TTC549 (cell line): ENCODE measurements around the gene APBA3.
"Not testable (repeated sequence)": the region's sequence is repeated elsewhere in the genome, so short reads cannot be mapped to it uniquely, and the experiment has no call there.

ENCODE experiments used
- FAIRE-seq: peaks from 2 replicates; lab custom pipeline; 2012; peaks lifted over from hg19 to GRCh38; lab: Jason Lieb, UNC

APBA3 gene

DNA sequence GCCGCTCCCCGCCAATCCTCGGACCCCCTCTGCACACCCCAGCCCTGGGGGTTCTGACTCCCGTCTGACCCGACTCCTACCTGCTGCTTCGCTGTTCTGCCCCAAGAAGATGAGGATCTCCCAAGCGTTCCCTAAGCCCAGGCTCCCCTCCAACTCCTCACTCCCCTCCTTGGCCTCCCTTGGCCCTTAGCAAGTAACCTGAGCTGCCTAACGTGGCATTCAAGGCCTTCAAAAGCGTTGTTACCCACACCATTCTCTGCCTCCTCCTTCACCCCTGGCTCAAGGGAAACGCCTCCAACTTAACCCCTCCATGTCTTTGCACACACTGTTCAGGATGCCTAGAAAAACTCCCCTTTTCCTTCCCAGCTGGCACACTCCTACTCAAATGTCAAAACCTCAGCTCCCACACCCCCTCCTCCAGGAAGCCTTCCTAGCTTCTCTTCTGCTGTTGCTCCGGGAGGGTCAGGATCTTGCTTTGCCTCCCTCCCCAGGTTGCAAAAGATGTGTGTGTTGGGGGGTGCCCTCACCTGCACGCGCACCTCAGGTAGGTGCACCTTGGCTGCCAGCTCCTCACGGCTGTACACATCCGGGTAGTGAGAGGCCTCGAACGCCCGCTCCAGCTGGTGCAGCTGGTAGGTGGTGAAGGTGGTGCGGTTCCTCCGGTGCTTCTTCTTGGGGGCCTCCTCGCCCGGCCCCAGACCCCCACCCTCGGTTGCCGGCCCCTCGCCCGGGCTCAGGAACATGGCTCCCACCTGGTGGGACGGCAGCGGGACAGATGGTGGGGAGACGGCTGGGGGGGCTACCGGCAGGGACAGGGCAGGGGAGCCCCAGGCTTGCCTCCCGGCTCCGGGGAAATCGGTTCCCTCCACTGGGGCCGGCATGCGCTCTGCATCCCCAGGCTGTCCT lies 9.8 kb upstream of the APBA3 start:
- no peak for FAIRE-seq

DNA sequence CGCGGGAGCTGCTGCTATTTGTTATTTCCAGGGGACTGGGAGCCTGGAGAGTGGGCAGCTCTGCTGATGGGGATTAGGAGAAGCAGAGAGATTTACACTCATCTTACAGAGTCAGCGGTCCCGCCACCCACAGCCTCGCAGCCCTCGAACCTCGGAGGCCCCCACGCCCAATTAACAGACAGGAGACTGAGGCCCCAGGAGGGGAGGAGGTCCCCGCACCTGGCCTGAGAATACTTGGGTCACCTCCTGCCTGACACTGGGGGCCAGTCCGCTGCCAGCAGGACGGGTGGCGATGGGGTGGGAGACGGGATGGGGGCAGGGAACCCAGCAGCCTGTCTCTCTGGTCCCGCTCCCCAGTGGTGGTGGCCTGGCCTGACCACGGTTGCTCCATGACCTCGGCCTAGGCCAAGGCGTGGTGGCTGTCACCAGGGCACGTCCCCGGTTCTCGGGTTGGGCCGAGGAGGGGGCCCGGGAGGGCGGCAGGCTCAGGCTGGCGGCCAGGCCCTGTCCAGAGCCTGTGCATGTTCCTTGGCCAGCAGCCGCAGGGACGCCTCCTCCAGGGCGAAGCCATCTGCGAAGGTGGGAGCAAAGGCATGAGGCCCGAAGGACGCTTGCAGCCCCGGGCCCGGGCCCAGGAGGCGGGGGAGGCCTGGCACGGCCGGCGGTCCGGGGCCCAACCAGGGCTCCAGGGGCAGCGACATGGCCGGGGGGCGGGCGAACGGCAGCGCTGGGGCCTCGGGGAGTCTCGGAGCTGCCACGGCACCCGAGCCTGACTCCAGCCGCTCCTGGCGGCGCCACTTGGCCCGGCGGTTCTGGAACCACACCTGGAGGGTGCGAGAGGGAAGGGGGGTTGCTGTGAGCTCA lies 8.9 kb upstream of the APBA3 start:
- FAIRE-seq = no peak

DNA sequence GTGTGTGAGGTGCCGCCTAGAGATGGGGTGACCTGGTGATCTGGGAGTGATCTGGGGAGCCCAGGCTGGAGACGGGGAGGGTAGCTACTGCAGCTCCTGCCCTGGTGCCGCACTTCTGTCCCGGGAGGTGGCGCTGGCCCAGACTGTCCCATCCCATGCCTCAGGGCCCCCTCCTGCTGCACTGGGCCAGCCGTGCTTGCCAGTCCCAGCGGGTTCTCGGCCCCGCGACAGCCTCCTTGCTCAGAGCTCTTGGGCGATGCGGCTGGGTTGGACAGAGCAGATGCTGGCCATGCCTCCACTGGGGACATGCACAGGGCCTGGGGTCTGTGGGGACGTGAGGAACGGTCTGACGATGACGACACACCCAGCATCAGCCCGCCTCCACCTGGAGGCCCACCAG lies 8.0 kb upstream of the APBA3 start:
- FAIRE-seq = no peak

DNA sequence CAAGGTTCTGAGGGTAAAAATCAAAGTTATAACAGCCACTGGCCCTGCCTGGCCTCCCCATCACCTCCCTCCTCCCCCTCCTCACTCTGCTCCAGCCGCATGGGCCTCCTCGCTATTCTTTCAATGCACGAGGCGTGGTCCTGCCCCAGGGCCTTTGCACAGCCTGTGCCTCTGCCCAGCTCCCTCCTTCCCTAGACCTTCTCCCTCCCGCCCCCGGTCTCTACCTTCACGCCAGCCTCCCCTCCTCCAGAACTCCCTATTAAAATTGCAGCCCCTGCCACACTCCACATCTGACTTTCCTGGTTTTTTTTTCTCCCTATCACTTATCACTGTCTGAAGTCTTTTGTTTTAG lies 7.2 kb upstream of the APBA3 start:
- no peak for FAIRE-seq

DNA sequence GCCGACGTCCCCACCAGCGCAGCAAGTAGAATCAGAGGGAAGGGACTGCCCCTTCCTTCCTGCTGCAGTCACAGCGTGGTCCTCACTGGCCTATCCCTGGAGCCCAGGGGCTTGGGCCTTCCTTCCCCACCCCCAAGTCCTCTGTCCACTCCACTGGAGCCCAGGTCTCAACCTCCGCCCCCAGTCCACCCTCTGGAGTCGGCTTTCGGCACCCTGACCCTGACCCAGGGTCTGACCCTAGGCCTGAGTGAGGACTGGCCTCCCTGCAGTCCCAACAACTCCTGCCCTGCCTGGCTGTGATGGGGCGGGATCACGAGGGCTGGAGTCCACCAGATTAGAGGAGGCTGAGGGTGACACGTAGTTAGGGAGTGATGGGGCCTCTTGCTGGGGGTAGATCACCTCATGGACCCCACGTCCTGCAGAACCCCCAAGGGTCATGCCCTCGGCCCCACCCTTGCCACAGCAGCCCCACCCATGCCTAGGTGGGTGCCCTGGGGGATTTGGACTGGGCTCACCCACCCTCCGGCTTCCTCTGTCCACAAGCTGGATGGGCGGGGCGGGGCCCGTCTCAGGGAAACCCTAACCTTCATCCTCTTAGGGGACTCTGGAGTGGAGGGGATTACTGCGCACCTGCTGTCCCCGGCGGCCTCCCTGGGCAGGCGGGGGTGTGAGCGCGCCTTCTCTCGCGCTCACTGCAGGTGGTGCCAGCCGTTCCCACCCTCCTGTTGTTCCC lies 6.7 kb upstream of the APBA3 start:
- FAIRE-seq = no peak

DNA sequence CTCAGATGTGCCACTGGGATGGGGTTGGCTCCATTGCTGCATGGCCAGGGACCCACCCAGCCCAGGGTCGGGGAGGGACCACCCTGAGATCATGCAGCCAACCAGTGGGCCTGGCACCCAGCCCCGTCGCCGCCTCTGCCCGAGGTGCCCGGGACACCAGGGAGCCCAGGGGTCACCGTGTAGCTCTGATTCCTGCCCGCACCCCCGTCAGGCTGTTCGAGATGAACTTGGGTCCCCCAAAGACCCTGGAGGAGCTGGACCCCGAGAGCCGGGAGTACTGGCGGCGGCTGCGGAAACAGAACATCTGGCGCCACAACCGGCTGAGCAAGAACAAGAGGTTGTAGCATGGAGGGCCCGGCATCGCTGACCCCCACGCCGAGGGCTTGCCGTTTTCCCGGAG lies 5.6 kb upstream of the APBA3 start:
- FAIRE-seq = no peak

DNA sequence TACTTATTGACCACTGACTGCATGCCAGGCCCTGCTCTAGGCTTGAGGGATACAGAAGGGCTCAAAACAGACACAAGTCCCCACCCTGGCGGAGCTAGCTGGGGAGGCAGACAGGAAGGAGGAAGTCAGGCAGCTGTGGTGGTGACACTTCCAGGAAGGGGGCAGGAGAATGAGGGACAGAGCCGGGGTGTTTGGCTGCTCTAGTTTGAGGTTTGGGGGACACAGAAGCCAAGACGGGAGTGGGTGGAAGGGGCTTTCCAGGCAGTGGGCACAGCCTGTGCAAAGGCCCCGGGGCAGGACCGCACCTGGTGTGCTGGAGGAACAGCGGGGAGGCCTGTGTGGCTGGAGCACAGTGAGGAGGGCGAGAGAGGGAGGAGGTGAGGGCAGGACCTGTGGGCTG lies 5.0 kb upstream of the APBA3 start:
- FAIRE-seq = no peak

DNA sequence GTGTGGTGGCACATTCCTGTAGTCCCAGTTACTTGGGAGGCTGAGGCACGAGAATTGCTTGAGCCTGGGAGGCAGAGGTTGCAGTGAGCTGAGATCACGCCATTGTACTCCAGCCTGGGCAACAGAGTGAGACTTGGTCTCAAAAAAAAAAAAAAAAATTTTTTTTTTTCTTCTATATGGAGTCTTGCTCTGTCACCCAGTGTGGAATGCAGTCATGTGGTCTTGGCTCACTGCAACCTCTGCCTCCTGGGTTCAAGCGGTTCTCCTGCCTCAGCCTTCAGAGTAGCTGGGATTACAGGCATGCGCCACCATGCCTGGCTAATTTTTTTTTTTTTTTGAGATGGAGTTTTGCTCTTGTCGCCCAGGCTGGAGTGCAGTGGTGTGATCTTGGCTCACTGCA lies 4.3 kb upstream of the APBA3 start:
- FAIRE-seq = not testable (repeated sequence)

DNA sequence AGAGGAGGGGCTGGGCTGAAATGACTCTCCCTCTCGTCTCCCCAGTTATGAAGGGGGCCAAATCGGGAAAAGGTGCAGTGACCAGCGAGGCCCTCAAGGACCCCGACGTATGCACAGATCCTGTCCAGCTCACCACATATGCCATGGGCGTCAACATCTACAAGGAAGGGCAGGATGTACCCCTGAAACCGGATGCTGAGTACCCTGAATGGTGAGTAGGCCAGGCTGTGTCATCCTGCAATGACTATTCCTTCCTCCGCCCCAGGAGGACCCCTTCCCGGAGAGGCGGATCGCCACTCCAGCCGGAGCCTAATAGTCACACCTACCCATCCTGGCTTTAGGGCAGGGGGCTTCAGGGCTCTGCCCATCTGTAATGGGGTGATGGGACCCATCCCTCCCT lies 3.6 kb upstream of the APBA3 start:
- no peak for FAIRE-seq

DNA sequence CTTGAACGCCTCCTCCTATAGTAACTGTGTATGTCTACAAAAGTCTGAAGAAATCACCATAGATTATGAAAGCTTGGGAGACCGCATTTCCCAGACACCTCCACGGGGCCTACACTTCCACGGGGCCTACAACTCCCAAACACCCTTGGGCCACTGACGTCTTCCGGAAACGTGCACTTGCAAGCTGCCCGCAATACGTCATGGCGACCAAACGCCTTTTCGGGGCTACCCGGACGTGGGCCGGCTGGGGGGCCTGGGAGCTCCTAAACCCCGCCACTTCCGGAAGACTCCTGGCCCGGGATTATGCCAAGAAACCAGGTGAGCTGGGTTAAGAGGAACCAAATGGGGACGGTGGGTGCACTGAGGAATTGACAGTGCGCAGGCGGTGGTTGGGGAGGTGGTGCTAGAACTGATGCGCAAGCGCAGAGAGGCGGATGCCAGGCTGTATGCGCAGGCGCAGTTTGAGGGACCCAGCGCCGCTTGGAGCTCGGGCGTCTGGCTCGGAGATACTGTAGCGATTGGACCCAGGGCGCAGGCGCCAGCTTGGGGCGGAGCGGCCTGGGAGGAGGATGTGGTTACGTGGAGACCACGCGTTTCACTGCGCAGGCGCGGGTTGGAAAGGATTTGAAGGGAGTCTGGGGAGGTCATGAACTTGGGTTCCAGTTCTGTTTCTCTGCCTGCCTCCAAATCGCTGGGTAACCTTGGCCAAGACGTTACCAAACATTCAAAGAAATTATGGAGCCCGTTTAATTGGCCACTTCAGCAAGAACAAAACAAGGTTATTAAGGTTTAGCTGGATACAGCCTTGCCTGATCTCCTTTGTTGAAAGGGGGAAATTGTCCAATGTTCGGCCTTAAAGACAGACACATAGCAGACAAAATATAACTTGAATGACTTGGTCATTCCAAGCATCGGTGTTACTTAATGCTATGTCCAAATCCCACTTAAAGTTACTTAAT lies 1.3 kb upstream of the APBA3 start, which contains the start of gene MRPL54:
MRPL54 (plus strand) TSS at position 182 of the 959 bp plus-strand sequence; CDS start at position 201, 19 bp downstream.
- FAIRE-seq = peak; percentile 80

DNA sequence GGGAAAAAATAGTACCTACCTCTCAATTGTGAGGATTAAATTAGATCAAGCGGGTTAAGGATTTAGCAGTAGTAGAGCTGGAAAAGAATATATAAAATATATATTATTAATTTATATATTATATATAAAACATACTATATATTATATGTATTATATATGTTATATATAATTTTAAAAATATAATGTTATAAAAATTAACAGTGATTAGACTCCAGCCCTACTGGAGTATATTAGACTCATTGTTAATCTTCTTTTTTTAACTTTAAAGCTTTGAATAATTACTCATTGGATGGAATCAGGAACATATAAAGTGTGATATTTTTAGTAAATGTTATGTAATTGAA lies 610 bp upstream of the APBA3 start:
- no peak for FAIRE-seq

DNA sequence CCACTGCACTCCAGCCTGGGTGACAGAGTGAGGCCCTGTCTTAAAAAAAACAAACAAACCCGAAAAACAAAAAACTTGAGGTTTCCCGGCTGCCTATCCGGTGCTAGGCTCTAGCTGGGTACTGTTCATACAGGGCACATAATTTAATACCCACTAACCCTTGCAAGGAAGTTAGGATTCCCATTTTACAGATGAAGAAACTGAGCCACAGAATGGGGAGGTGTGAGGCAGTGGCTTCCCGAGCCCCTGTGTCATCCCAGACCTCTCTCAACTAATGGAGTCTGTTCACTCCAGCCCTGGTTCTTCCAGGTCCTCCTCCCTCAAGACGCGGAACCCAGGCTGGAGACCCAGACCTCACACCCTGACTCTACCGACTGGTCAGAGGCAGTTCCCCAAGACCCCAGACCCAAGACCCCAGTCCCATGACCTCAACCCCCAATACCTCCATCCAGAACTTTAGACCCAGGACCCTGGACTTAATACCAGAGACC lies 576 bp downstream of the APBA3 start:
- FAIRE-seq = no peak

DNA sequence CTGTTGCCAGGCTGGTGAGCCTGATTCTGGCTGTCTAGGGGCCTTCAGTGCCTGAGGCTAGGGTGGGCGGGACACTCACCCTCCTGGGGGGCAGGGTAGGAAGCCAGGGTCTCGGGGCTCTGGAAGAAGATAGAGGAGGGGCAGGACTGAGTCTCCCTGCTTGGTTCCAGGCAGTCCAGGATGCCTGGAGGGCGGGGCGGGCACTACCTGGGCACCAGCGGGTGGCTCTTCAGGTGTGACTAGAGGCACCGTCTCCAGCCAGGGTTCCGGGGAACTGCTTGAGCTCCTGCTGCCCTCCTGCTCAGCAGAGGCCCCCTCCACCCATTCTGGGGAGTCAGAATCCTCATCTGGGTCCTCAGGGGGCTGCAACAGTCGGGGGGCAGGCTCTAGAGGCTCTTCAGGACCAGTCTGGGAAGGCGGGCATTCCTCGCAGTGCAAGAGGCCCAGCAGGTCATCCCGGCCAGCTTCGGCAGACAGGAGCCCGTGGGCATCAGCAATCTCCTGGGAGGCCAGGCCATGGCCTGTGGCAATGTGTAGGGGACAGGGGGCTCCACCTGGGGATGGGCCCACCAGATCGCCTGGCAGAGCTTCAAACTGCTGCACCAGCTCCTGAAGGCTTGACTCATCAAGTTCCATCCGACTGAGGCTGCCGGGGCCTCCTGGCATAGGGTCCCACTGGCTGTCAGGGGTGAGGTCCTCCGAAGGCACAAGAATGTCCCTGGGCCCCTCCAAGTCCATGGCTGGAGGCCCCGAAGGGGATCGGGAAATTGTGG lies 1.8 kb downstream of the APBA3 start:
- FAIRE-seq = no peak

DNA sequence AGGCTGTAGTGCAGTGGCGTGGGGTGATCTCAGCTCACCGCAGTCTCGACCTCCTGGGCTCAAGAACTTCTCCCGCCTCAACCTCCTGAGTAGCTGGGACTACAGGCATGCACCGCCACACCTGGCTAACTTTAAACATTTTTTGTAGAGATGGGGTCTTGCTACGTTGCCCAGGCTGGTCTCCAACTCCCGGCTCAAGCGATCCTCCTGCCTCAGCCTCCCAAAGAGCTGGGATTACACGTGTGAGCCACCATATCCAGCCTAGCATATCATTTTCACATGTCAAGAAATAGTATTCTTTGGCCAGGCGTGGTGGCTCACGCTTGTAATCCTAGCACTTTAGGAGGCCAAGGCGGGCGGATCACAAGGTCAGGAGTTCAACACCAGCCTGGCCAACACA lies 3.2 kb downstream of the APBA3 start:
- FAIRE-seq = not testable (repeated sequence)

DNA sequence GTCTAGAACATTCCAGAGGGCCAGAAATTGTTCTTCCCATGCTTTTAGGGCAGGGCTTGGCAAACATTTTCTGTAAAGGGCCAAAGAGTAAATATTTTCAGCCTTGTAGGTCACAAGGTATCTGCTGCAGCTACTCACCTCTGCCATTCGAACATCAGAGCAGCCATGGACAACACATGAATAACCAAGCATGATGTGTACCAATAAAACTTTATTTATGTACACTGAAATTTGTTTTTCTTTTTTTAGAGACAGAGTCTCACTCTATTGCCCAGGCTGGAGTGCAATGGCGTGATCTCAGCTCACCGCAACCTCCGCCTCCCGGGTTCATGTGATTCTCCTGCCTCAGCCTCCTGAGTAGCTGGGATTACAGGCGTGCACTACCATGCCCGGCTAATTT lies 3.8 kb downstream of the APBA3 start:
- FAIRE-seq = not testable (repeated sequence)

DNA sequence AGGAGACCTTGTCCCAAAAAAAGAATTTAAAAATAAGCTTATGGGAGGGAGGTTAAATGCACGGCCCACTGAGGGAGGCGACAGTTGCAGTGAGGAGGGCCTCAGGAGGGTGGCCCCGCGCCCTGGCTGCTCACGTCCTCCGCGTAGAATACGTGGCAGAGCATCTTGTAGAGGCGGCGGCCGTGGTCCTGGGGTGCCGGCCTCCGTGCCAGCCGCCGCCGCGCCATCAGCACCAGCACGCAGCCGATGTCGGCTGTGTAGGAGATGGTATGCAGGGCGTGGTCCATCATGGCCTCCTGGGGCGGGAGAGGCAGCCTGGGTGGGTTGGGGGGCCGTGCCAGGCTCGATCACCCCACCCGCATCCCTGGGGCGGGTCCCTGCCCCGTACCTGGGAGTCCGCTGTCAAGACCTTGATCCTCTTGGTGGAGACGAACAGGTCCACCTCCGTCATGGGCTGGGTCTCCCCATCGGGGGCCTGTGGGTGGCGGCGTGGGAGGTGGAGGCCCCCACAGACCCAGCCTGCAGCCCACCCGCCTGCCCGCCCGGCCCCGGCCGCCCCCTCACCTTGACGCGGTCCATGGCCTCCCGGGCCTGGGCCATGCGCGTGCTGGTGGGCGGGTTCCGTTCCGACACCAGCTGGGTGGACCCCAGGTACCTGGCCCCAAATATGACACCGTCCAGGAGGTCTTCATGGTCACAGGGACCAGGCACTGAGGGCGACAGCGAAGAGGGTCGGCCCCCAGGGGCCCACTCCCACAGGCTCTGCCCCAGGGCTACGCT lies 7.7 kb downstream of the APBA3 start:
- FAIRE-seq = no peak

DNA sequence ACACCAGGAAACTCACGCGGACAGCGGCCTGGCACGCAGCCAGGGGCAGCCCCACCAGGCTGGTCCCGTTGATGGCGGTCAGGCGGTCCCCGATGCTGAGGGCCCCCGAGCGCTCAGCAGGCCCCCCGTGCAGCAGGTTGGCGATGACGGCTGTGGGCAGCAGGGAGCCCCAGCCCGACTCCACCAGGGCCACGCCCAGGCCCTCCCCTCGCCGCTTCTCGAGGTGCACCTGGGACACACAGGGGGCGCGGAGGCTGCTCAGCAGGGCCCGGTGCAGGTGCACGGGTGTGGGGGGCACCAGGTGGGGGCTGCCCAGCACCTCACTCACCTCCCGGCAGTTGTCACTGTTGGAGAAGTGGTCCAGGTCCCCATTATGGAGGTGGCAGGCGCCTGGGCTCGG lies 9.0 kb downstream of the APBA3 start:
- no peak for FAIRE-seq

DNA sequence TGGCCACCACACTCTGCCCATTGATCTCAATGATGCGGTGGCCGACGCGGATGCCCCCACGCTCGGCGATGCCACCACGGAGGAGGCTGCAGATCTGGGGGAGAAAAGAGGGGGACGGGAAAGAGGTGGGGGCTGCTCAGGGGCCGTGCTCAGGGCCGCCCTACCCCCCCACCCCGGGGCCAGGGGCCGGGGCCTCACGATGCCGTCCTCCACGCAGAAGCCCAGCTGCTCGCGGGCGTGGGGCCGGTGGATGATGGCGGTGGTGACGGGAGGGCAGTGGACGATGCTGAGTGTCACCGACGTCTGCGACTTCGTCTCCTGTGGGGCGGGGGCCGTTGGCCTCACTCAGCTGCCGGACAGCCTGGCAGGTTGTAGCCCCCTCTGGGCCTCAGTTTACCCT lies 10.3 kb downstream of the APBA3 start:
- no peak for FAIRE-seq

DNA sequence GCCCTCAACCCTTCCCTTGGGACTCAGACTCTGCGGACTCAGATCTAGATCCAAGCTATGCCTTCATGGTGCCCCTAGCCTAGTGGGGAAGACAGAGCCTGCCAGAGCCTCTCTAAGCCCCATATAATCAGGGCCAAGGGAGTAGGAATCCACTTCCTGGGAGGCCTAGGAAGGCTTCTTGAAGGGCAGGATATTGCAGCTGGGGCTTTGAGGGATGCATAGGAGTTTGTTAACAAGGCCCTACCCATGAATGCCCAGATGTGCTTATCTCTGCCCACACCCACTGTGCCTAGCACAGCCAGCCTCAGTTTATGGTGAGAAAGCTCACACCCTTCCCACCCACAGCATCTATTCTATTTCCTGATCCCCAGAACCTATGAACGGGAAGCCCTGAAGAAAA lies 11.3 kb downstream of the APBA3 start:
- FAIRE-seq = no peak

DNA sequence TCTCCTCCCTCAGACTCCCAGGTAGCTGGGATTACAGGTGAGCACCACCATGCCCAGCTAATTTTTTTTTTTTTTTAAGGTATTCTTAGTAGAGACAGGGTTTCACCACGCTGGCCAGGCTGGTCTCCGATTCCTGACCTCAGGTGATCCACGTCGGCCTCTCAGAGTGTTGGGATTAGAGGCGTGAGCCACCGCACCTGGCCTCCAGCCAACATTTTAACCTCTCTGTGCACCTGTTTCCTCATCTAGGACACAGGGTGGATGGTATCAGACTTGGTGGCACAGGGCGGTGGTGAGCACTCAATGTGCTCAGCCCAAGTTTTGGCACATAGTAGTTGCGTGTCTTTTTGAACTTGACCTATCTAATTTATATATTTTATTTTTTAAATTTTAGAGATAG lies 12.5 kb downstream of the APBA3 start:
- no peak for FAIRE-seq
